Fibroblast of lung (primary cell): Measurements from ENCODE around the gene INTS11. TPM values are rescaled to one million over a fixed set of nuclear protein-coding genes. Genes with fewer than 3 reads are reported as not detected.

ENCODE experiments used
- DNase-seq, 2 donors: peaks; one replicate each; pipeline versions ENCODE4 v3.0.0 to v3.0.0-alpha.2; 2010; ENCODE audit warnings: low read depth in 2 of 2
- H2AFZ ChIP-seq: 2 replicates; pipeline ENCODE4 v1.5.1; 2012; ENCODE audit warnings: low read length, control low read depth, inconsistent platforms
- H3K27ac ChIP-seq: 2 replicates; pipeline ENCODE4 v1.5.1; 2011; ENCODE audit warnings: low read length, control low read depth; ENCODE audit not compliant: insufficient read depth
- H3K27me3 ChIP-seq: 2 replicates; pipeline ENCODE4 v1.5.1; 2011; ENCODE audit warnings: mild to moderate bottlenecking, low read length; ENCODE audit not compliant: control insufficient read depth, insufficient read depth
- H3K36me3 ChIP-seq: 2 replicates; pipeline ENCODE4 v1.5.1; 2011; ENCODE audit warnings: low read length; ENCODE audit not compliant: control insufficient read depth, insufficient read depth
- H3K4me1 ChIP-seq: 2 replicates; pipeline ENCODE4 v1.5.1; 2011; ENCODE audit warnings: low read length; ENCODE audit not compliant: control insufficient read depth, insufficient read depth; ENCODE audit errors: extremely low read depth
- H3K4me2 ChIP-seq: 2 replicates; pipeline ENCODE4 v1.5.1; 2011; ENCODE audit warnings: low read length, control low read depth; ENCODE audit not compliant: insufficient read depth; ENCODE audit errors: extremely low read depth
- H3K4me3 ChIP-seq, 4 experiments: fragments of 200-600 bp in 1 of 4; sonication (generic) in 1 of 4; replicated peaks in 1 of 4; 2 replicates each; pipeline ENCODE4 v1.5.1; 2011 to 2016; ENCODE audit warnings: low read length in 4 of 4, low read depth in 3 of 4, mild to moderate bottlenecking in 3 of 4, control low read depth in 2 of 4, inconsistent platforms in 1 of 4, mixed read lengths in 1 of 4; ENCODE audit not compliant: insufficient read depth in 1 of 4; ENCODE audit errors: control extremely low read depth in 1 of 4
- H3K79me2 ChIP-seq: 2 replicates; pipeline ENCODE4 v1.5.1; 2012; ENCODE audit warnings: mild to moderate bottlenecking, low read length, inconsistent platforms; ENCODE audit not compliant: control insufficient read depth, insufficient read depth
- H3K9ac ChIP-seq: 2 replicates; pipeline ENCODE4 v1.5.1; 2011; ENCODE audit warnings: mild to moderate bottlenecking, low read length, control low read depth; ENCODE audit not compliant: insufficient read depth
- H3K9me3 ChIP-seq: 2 replicates; pipeline ENCODE4 v1.5.1; 2012; ENCODE audit warnings: low read depth, low read length; ENCODE audit not compliant: control insufficient read depth, insufficient read depth
- H4K20me1 ChIP-seq: 2 replicates; pipeline ENCODE4 v1.5.1; 2011; ENCODE audit warnings: low read length; ENCODE audit not compliant: control insufficient read depth, insufficient read depth; ENCODE audit errors: extremely low read depth
- EZH2 ChIP-seq: IDR thresholded peaks from 2 replicates; pipeline ENCODE4 v1.5.1; 2012; ENCODE audit warnings: low read length, control low read depth, mild to moderate bottlenecking; ENCODE audit errors: missing control alignments
- polyA plus RNA-seq, 2 donors: library from polyadenylated mRNA; depleted of rRNA in 1 of 2; stranded (reverse) in 1 of 2; unstranded in 1 of 2; fragments of >200 nt; gene quantifications; 2 replicates each; pipeline ENCODE4 v1.2.1, GENCODE V29; 2011 to 2012; ENCODE audit warnings: missing spikeins in 1 of 2
- total RNA-seq: library from RNA; depleted of rRNA; stranded (reverse); fragments of >200 nt; gene quantifications from 2 replicates; pipeline ENCODE4 v1.2.1, GENCODE V29; 2014
- TF ChIP-seq, protein P1 (sequence below), 2 donors: IDR thresholded peaks in 1 of 2; conservative IDR thresholded peaks in 1 of 2; 1 replicate in 1 of 2; 2 replicates in 1 of 2; pipeline ENCODE4 v1.5.1; 2011 to 2012; ENCODE audit warnings: low read length in 2 of 2, control low read depth in 1 of 2, inconsistent platforms in 1 of 2, low read depth in 1 of 2, mild to moderate bottlenecking in 1 of 2

Gene INTS11
- total and polyA plus RNA-seq, 2 donors (not counting 1 experiment from before 2014, with no cell fraction given): 44.1 to 69.2 TPM

DNA sequence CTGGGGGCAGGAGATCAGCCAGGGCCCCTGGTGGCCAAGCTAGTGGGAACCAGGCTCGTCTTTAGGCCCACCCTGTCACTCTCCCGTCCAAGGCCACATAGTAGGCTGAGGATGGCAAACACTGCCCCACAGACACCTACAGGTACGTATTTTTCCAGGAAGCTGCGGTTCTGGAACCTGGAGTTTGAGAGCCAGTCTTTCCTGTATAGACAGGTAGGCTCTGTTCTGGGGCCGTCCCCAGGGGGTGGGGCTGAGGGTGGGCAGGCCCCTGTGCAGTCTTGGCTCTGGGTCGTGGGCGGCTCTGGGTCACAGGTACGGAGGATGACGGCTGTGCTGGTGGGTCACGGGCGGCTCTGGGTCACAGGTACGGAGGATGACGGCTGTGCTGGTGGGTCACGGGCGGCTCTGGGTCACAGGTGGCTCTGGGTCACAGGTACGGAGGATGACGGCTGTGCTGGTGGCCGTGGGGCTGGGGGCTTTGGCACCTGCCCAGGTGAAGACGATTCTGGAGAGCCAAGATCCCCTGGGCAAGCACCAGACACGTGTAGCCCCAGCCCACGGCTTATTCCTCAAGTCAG lies 13.9 kb downstream of the INTS11 start:
- Histone ChIP-seq H3K4me1 (peaks cover 11% of the 10 kb centered on the region), H3K4me2 (no peak overlapping the region), H3K27me3 (no peaks in the 10 kb centered on the region), H3K79me2 (peaks cover 35% of the 10 kb centered on the region), H3K9me3 (no peaks in the 10 kb centered on the region), H3K4me3 (no peak overlapping the region), H3K36me3 (peaks cover 43% of the 10 kb centered on the region), H3K9ac (no peak overlapping the region), H2AFZ (no peak overlapping the region), H4K20me1 (no peaks in the 10 kb centered on the region), H3K27ac (no peak overlapping the region)
- DNase-seq: no peak
- TF ChIP-seq EZH2: no peak
- TF ChIP-seq, protein P1, sequence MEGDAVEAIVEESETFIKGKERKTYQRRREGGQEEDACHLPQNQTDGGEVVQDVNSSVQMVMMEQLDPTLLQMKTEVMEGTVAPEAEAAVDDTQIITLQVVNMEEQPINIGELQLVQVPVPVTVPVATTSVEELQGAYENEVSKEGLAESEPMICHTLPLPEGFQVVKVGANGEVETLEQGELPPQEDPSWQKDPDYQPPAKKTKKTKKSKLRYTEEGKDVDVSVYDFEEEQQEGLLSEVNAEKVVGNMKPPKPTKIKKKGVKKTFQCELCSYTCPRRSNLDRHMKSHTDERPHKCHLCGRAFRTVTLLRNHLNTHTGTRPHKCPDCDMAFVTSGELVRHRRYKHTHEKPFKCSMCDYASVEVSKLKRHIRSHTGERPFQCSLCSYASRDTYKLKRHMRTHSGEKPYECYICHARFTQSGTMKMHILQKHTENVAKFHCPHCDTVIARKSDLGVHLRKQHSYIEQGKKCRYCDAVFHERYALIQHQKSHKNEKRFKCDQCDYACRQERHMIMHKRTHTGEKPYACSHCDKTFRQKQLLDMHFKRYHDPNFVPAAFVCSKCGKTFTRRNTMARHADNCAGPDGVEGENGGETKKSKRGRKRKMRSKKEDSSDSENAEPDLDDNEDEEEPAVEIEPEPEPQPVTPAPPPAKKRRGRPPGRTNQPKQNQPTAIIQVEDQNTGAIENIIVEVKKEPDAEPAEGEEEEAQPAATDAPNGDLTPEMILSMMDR (conservative IDR thresholded peaks at IDR 0.05 in 1 of 2, IDR thresholded peaks at IDR 0.05 in 1 of 2; ENCODE audit: low read depth in 1 of 2, low read length in 2 of 2): no peak

GRCh38 chr1:1310109-1310385 lies 14.4 kb downstream of the INTS11 start:
- H3K27me3 ChIP-seq: no peaks in the 10 kb centered on the region
- peaks cover 36% of the 10 kb centered on the region for H3K79me2 ChIP-seq
- H3K4me2 ChIP-seq: peak overlapping the region; percentile 96
- H3K27ac ChIP-seq: no peak overlapping the region
- H3K4me1 ChIP-seq: peaks cover 14% of the 10 kb centered on the region
- no peak for DNase-seq
- H4K20me1 ChIP-seq: no peaks in the 10 kb centered on the region
- no peak overlapping the region for H2AFZ ChIP-seq
- peak overlapping the region in 1 of 4 experiments; percentile 84 for H3K4me3 ChIP-seq
- TF ChIP-seq, protein P1 (conservative IDR thresholded peaks at IDR 0.05 in 1 of 2, IDR thresholded peaks at IDR 0.05 in 1 of 2; ENCODE audit: low read depth in 1 of 2, low read length in 2 of 2): no peak
- no peak for TF ChIP-seq EZH2
- H3K9me3 ChIP-seq: no peaks in the 10 kb centered on the region
- peaks cover 40% of the 10 kb centered on the region for H3K36me3 ChIP-seq
- no peak overlapping the region for H3K9ac ChIP-seq

GRCh38 chr1:1309251-1310108 lies 15.0 kb downstream of the INTS11 start:
- peak overlapping the region; percentile 96 for H3K4me2 ChIP-seq
- H4K20me1 ChIP-seq: no peaks in the 10 kb centered on the region
- TF ChIP-seq EZH2: no peak
- TF ChIP-seq, protein P1 (conservative IDR thresholded peaks at IDR 0.05 in 1 of 2, IDR thresholded peaks at IDR 0.05 in 1 of 2; ENCODE audit: low read depth in 1 of 2, low read length in 2 of 2): no peak
- H3K9ac ChIP-seq: peak overlapping the region; percentile 90
- no peak overlapping the region for H2AFZ ChIP-seq
- H3K4me3 ChIP-seq: peak overlapping the region; percentile 45 to 84 (median 81)
- peak overlapping the region; percentile 79 for H3K27ac ChIP-seq
- H3K9me3 ChIP-seq: no peaks in the 10 kb centered on the region
- peaks cover 36% of the 10 kb centered on the region for H3K36me3 ChIP-seq
- H3K79me2 ChIP-seq: peaks cover 33% of the 10 kb centered on the region
- no peaks in the 10 kb centered on the region for H3K27me3 ChIP-seq
- peaks cover 18% of the 10 kb centered on the region for H3K4me1 ChIP-seq
- no peak for DNase-seq
